Lung (tissue), 12 donors: ENCODE results near the gene ADAP1. TPM values are rescaled to one million over a fixed set of nuclear protein-coding genes. Genes with fewer than 3 reads are reported as not detected.
"Not testable (repeated sequence)": the region's sequence is repeated elsewhere in the genome, so short reads cannot be mapped to it uniquely, and the experiment has no call there.

Experiments used
- ATAC-seq: fragments of 200-7000 bp; cut with Tn5 transposase; one replicate; pipeline ENCODE4 v1.9.1; 2020; ENCODE audit warnings: moderate number of reproducible peaks; ENCODE audit not compliant: insufficient read depth, low FRiP score
- DNase-seq, 3 donors: peaks; one replicate each; pipeline ENCODE4 v3.0.0-alpha.2; 2013 to 2017
- H3K27ac ChIP-seq, 2 donors: one replicate each; pipeline ENCODE4 v1.5.1; 2013; ENCODE audit warnings: mild to moderate bottlenecking in 2 of 2, moderate library complexity in 2 of 2, control low read depth in 1 of 2, inconsistent platforms in 1 of 2, low read depth in 1 of 2, low read length in 1 of 2
- H3K27me3 ChIP-seq, 3 donors: one replicate each; pipeline ENCODE4 v1.5.1; 2013; ENCODE audit warnings: low read length in 2 of 3; ENCODE audit not compliant: control insufficient read depth in 3 of 3, insufficient read depth in 3 of 3
- H3K36me3 ChIP-seq, 4 donors: one replicate each; pipeline ENCODE4 v1.5.1; 2013; ENCODE audit warnings: low read length in 4 of 4, mild to moderate bottlenecking in 1 of 4, moderate library complexity in 1 of 4; ENCODE audit not compliant: control insufficient read depth in 4 of 4, insufficient read depth in 4 of 4
- H3K4me1 ChIP-seq, 5 donors: one replicate each; pipeline ENCODE4 v1.5.1; 2013; ENCODE audit warnings: low read length in 5 of 5, mild to moderate bottlenecking in 2 of 5, moderate library complexity in 1 of 5; ENCODE audit not compliant: control insufficient read depth in 5 of 5, insufficient read depth in 5 of 5
- H3K4me3 ChIP-seq: one replicate; pipeline ENCODE4 v1.5.1; 2013; ENCODE audit warnings: mild to moderate bottlenecking, control low read depth, moderate library complexity
- H3K9ac ChIP-seq, 2 donors: one replicate each; pipeline ENCODE4 v1.5.1; 2013; ENCODE audit warnings: low read length in 2 of 2, control low read depth in 1 of 2; ENCODE audit not compliant: insufficient read depth in 1 of 2
- H3K9me3 ChIP-seq, 4 donors: one replicate each; pipeline ENCODE4 v1.5.1; 2013; ENCODE audit warnings: low read length in 3 of 4, mild to moderate bottlenecking in 1 of 4, moderate library complexity in 1 of 4; ENCODE audit not compliant: control insufficient read depth in 4 of 4, insufficient read depth in 3 of 4
- WGBS, 2 donors: extraction: QIAGEN DNeasy Blood & Tissue Kit; methylation state at CpG; one replicate each; pipeline ENCODE4 v1.1.7; 2013; 5-methylcytosine and 5-hydroxymethylcytosine counted together
- polyA plus RNA-seq, 2 donors: library from polyadenylated mRNA; stranded (reverse); fragments of 200-250 nt; gene quantifications; one replicate each; pipeline ENCODE4 v1.2.1, GENCODE V29; 2013
- total RNA-seq, 2 donors: library from RNA; depleted of rRNA in 1 of 2; stranded (reverse); fragments of >200 nt in 1 of 2; gene quantifications; one replicate each; pipeline ENCODE4 v1.2.1, GENCODE V29; 2014 to 2021
- TF ChIP-seq, protein P1 (sequence below): IDR thresholded peaks from 2 replicates; pipeline ENCODE4 v1.5.1; 2012; ENCODE audit warnings: mild to moderate bottlenecking; ENCODE audit errors: control extremely low read depth, extremely low read depth
- donor health status: control.
- donor health status: control.
- donor health status: Bipolar disorder and iron deficiency.
- donor health status: healthy.
- donor health status: DM: yes; HTN: yes; CAD: no.

Gene ADAP1
- total and polyA plus RNA-seq, 4 donors: 11.5 to 39.0 (median 32.6) TPM

DNA sequence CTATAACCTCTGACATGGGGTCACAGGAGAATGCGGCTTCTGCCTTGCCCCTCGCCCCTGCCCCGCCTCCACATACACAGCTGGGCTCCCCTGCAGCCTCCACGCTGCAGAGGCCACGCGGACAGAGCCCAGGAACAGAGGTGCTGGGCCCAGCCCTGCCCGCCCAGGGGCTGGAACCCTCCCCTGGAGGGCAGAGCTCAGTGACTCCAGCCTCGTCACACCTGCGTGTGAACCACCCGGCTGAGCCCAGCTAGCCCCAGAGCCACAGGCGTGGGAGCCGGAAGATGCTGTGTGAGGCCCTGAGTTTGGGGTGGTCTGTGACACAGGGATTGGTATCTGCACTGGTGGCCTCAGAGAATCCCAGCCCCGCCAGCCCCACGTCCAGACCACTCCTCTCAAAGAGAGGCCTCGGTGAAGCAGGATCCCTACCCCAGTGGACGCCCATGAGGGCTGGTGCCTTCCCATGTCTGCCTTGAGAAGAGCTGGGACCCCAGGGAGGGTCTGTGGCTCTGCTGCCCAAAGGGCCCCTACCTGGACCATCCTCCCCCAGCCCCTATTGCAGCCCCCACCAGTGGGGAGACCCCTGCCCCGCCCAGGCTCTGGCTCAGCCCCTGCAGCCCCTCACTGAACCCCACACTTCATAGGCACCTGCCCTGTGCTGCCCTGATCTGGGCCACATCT is 8.1 kb upstream of the ADAP1 start:
- Histone ChIP-seq H3K27me3 (peaks cover 0 to 4% (median 0%) of the 10 kb centered on the region in 3 donors), H3K9ac (no peak overlapping the region), H3K27ac (no peak overlapping the region), H3K9me3 (peaks cover 0 to 4% (median 0%) of the 10 kb centered on the region in 4 donors), H3K36me3 (peaks cover 0 to 9% (median 3%) of the 10 kb centered on the region in 4 donors), H3K4me1 (peaks cover 0 to 9% (median 3%) of the 10 kb centered on the region in 5 donors), H3K4me3 (no peak overlapping the region)
- DNase-seq: peak in 1 of 3 donors; percentile 12
- ATAC-seq: no peak
- TF ChIP-seq, protein P1, sequence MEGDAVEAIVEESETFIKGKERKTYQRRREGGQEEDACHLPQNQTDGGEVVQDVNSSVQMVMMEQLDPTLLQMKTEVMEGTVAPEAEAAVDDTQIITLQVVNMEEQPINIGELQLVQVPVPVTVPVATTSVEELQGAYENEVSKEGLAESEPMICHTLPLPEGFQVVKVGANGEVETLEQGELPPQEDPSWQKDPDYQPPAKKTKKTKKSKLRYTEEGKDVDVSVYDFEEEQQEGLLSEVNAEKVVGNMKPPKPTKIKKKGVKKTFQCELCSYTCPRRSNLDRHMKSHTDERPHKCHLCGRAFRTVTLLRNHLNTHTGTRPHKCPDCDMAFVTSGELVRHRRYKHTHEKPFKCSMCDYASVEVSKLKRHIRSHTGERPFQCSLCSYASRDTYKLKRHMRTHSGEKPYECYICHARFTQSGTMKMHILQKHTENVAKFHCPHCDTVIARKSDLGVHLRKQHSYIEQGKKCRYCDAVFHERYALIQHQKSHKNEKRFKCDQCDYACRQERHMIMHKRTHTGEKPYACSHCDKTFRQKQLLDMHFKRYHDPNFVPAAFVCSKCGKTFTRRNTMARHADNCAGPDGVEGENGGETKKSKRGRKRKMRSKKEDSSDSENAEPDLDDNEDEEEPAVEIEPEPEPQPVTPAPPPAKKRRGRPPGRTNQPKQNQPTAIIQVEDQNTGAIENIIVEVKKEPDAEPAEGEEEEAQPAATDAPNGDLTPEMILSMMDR: no peak
- 91 to 97% methylated on average over 17 of the region's 17 CpGs for WGBS, 2 donors

DNA sequence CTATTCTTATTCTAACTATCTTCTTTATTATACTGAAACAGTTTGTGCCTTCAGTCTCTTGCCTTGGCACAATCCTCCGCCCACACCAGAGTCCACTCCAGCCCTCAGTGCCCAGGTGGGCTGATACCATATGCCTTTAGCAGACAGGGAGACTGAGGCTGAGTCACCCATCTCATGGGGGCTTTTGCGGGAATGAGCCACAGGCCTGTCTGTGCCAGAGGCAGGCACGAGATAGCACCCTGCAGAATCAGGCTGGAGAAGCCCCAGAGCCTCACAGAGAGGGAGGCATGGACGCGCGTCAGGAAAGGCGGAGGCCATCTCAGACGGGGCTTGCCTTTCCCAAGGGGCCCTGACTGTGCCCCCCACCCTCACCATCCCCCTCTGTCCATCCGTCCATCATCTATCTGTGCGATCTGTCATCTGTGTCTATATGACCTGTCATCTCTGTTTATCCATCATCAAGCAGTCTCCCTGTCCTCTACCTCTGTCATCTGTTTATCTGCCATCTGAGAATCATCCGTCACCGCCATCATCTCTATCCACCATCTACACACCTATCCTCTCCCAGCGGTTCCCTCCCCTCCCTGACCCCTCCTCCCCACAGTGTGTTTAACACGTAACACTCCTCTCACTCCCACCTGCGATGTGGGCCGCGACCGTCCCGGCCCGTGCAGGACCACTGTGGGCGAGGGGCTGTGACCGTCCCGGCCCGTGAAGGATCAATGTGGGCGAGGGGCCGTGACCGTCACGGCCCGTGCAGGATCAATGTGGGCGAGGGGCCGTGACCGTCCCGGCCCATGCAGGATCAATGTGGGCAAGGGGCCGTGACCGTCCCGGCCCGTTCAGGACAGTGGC is 7.3 kb upstream of the ADAP1 start:
- H3K9me3 ChIP-seq: peaks cover 0 to 4% (median 0%) of the 10 kb centered on the region in 4 donors
- ATAC-seq (no peak), DNase-seq (no peak)
- TF ChIP-seq, protein P1: no peak
- H3K4me3 ChIP-seq: no peak overlapping the region
- H3K27me3 ChIP-seq: peaks cover 0 to 4% (median 0%) of the 10 kb centered on the region in 3 donors
- peaks cover 0 to 9% (median 3%) of the 10 kb centered on the region in 5 donors for H3K4me1 ChIP-seq
- no peak overlapping the region for H3K27ac ChIP-seq
- 91 to 93% methylated on average over 37 of the region's 37 CpGs for WGBS, 2 donors
- peaks cover 0 to 4% (median under 1%) of the 10 kb centered on the region in 4 donors for H3K36me3 ChIP-seq
- no peak overlapping the region for H3K9ac ChIP-seq

DNA sequence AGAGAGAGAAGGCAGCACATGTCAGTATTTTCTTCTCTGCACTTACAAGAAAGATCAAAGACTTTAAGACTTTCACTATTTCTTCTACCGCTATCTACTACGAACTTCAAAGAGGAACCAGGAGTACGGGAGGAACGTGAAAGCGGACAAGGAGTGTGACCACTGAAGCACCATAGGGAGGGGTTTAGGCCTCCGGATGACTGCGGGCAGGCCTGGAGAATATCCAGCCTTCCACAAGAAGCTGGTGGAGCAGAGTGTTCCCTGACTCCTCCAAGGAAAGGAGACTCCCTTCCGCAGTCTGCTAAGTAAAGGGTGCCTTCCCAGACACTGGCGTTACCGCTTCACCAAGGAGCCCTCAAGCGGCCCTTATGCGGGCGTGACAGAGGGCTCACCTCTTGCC is 6.5 kb upstream of the ADAP1 start:
- not testable (repeated sequence) for H3K27ac ChIP-seq, H3K27me3 ChIP-seq, DNase-seq, H3K4me3 ChIP-seq, ATAC-seq, H3K9me3 ChIP-seq, H3K4me1 ChIP-seq, H3K36me3 ChIP-seq, H3K9ac ChIP-seq
- 48 to 51% methylated on average over 13 of the region's 13 CpGs for WGBS, 2 donors

DNA sequence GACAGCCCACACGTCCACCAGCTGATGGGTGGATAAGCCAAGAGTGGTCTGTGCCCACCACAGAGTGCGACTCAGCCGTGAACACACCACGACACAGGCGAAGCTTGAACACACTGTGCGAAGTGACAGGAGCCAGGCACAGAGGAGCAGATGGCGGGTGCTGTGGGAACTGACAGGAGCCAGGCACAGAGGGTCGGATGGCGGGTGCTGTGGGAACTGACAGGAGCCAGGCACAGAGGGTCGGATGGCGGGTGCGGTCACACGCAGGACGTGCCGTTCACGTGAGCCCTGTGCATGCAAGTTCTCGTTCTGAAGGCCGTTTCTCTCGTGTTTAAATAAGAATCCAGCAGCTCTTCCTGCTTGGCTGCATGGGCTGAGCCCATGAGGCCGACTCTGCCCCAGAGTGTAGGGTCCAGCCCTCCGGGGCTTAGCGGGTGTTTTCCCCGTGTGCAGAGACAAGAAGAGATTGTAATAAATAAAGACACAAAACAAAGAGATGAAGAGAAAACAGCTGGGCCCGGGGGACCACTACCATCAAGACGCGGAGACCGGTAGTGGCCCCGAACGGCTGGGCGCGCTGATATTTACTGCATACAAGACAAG is 5.9 kb upstream of the ADAP1 start:
- Histone ChIP-seq H3K4me1 (peaks cover 0 to 9% (median 3%) of the 10 kb centered on the region in 5 donors), H3K9ac (no peak overlapping the region), H3K36me3 (no peaks in the 10 kb centered on the region), H3K9me3 (peaks cover 0 to 4% (median 0%) of the 10 kb centered on the region in 4 donors), H3K27ac (no peak overlapping the region), H3K27me3 (peaks cover 0 to 9% (median 0%) of the 10 kb centered on the region in 3 donors), H3K4me3 (no peak overlapping the region)
- WGBS, 2 donors: 66 to 77% methylated on average over 31 of the region's 31 CpGs
- DNase-seq (no peak), ATAC-seq (no peak)
- TF ChIP-seq, protein P1: no peak

DNA sequence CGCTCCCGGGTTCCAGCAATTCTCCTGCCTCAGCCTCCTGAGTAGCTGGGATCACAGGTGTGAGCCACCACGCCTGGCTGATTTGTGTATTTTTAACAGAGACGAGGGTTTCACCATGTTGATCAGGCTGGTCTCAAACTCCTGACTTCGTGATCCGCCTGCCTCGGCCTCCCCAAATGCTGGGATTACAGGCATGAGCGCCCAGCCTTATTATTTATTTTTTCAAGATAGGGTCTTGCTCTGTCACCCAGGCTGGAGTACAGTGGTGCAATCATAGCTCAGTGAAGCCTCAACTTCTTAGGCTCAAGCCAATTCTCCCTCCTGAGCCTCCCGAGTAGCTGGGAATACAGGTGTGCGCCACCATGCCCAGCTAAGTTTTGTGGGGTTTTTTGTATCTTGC is 5.3 kb upstream of the ADAP1 start:
- not testable (repeated sequence) for H3K9ac ChIP-seq, H3K36me3 ChIP-seq, ATAC-seq, H3K9me3 ChIP-seq, H3K27ac ChIP-seq, DNase-seq, H3K4me3 ChIP-seq
- 91 to 97% methylated on average over 10 of the region's 10 CpGs for WGBS, 2 donors
- peaks cover 0 to 11% (median 3%) of the 10 kb centered on the region in 5 donors for H3K4me1 ChIP-seq
- H3K27me3 ChIP-seq: peaks cover 0 to 15% (median 0%) of the 10 kb centered on the region in 3 donors
